H1 (cell line): ENCODE results near the gene DNAJB8. TPM values are rescaled to one million over a fixed set of nuclear protein-coding genes. Genes with fewer than 3 reads are reported as not detected.

Experiments used
- CREB1 ChIP-seq: IDR thresholded peaks from 2 replicates; pipeline ENCODE4 v1.6.1; 2012; ENCODE audit warnings: inconsistent platforms
- EZH2 ChIP-seq: fragments of 200-600 bp; sonication (generic); IDR thresholded peaks from 2 replicates; pipeline ENCODE4 v1.7.1; 2012; ENCODE audit warnings: low read depth, mild to moderate bottlenecking, moderate library complexity, low read length, inconsistent platforms; ENCODE audit not compliant: severe bottlenecking
- HDAC2 ChIP-seq, 2 experiments: fragments of 300-600 bp in 1 of 2; sonication (generic) in 1 of 2; IDR thresholded peaks; 2 replicates each; pipeline ENCODE4 v1.6.1; 2011 to 2012; ENCODE audit warnings: low read depth in 2 of 2, low read length in 2 of 2, mild to moderate bottlenecking in 2 of 2, moderate library complexity in 2 of 2, borderline replicate concordance in 1 of 2, inconsistent platforms in 1 of 2
- HDAC6 ChIP-seq: IDR thresholded peaks from one replicate; pipeline ENCODE4 v1.7.1; 2012; ENCODE audit warnings: low read depth, mild to moderate bottlenecking, inconsistent platforms, low read length, moderate library complexity
- SP2 ChIP-seq: IDR thresholded peaks from 2 replicates; pipeline ENCODE4 v1.6.1; 2012; ENCODE audit warnings: mild to moderate bottlenecking, low read length, inconsistent platforms
- SP4 ChIP-seq: IDR thresholded peaks from 2 replicates; pipeline ENCODE4 v1.6.1; 2012; ENCODE audit warnings: low read length, inconsistent platforms
- TAF7 ChIP-seq: optimal IDR thresholded peaks from 2 replicates; pipeline ENCODE3; 2011; ENCODE audit warnings: low read depth, mild to moderate bottlenecking, inconsistent platforms, low read length, moderate library complexity, borderline replicate concordance
- polyA plus RNA-seq, 7 experiments: library from polyadenylated mRNA; depleted of rRNA in 3 of 7; stranded (reverse) in 5 of 7; unstranded in 2 of 7; fragments of >200 nt in 5 of 7; fragments of 200-250 nt in 2 of 7; gene quantifications; 1 replicate in 5 of 7; 2 replicates in 1 of 7; 4 replicates in 1 of 7; pipeline versions ENCODE4 v1.2.1 to v1.2.3, GENCODE V29; 2011 to 2013; ENCODE audit warnings: missing spikeins in 2 of 7, mixed read lengths in 2 of 7
- total RNA-seq: library from RNA; stranded (reverse); fragmentation: NEBNext Ultra II Directional; extraction: Animal tissue kit (Norgen Biotek cat#: 25700); gene quantifications from 2 replicates; pipeline ENCODE4 v1.2.1, GENCODE V29; 2021

Gene DNAJB8
- total and polyA plus RNA-seq, 2 of the 8 experiments (the other 6 are each of a cell fraction or from before 2014, with no cell fraction given), result not detected

DNA sequence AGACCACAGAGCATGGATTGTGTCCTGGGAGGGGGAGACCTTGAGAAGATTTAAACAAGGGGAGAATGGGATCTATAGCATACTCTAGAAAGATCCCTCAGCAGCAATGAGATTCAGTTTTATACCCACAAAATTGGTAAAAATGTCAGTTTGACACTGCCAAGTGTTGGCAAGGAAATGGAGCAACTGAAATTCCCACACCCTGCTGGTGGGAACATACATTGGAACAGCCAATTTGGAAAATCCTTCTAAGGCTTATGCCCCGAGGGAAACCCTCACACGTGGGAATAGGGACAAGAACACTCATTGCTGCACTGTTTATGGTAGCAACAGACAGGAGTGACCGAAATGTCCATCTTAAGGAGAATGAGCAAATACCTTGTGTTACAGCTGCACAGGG is 5.0 kb upstream of the DNAJB8 start (continued):
- TF ChIP-seq CREB1, result no peak
- no peak for TF ChIP-seq SP2
- no peak for TF ChIP-seq TAF7
- TF ChIP-seq EZH2, result no peak
- TF ChIP-seq HDAC6, result no peak
- no peak for TF ChIP-seq SP4
- TF ChIP-seq HDAC2 (IDR thresholded peaks at IDR 0.05; ENCODE audit: borderline replicate concordance in 1 of 2, low read depth in 2 of 2, low read length in 2 of 2), result no peak
